HFFc6 (cell line): ENCODE data around the gene MROH2A. TPM values are rescaled to one million over a fixed set of nuclear protein-coding genes. Genes with fewer than 3 reads are reported as not detected.

Experiments used
- DNase-seq: peaks from one replicate; pipeline ENCODE4 v3.0.0-alpha.2; 2018
- H3K27ac Mint-ChIP-seq: 2 replicates; pipeline ENCODE4 v1.8.0; 2020; ENCODE audit warnings: mild to moderate bottlenecking, mixed read lengths
- H3K27me3 Mint-ChIP-seq: 2 replicates; pipeline ENCODE4 v1.8.0; 2021; ENCODE audit warnings: mild to moderate bottlenecking, moderate library complexity, mixed read lengths; ENCODE audit not compliant: insufficient read depth
- H3K36me3 Mint-ChIP-seq: 2 replicates; pipeline ENCODE4 v1.8.0; 2021; ENCODE audit warnings: low read depth, mixed read lengths
- H3K4me1 Mint-ChIP-seq: 2 replicates; pipeline ENCODE4 v1.8.0; 2020; ENCODE audit warnings: low read depth, mixed read lengths
- H3K4me3 Mint-ChIP-seq: 2 replicates; pipeline ENCODE4 v1.8.0; 2020; ENCODE audit warnings: mild to moderate bottlenecking, moderate library complexity, mixed read lengths
- H3K9me3 Mint-ChIP-seq: 2 replicates; pipeline ENCODE4 v1.8.0; 2020; ENCODE audit warnings: mild to moderate bottlenecking, mixed read lengths
- CTCF ChIP-seq: fragments of 200-600 bp; sonication (generic); IDR thresholded peaks from 2 replicates; pipeline ENCODE4 v1.5.0; 2021; ENCODE audit warnings: antibody characterized with exemption, mild to moderate bottlenecking
- total RNA-seq, 6 experiments: library from RNA; stranded (reverse); fragmentation: NEBNext Ultra II Directional; extraction: Animal tissue kit (Norgen Biotek cat#: 25700); gene quantifications; 2 replicates in 1 of 6; 3 replicates in 5 of 6; pipeline ENCODE4 v1.2.3, GENCODE V29; 2021

The MROH2A gene
- total RNA-seq, 6 experiments from 2014 or later = not detected

- Mint-ChIP-seq H3K9me3 (no peaks in the 10 kb centered on the region), H3K4me3 (no peak overlapping the region), H3K36me3 (no peaks in the 10 kb centered on the region), H3K4me1 (no peaks in the 10 kb centered on the region), H3K27ac (no peak overlapping the region), H3K27me3 (peaks cover 24% of the 10 kb centered on the region)
- TF ChIP-seq CTCF = no peak
- DNase-seq = no peak
These were observed 42.0 kb downstream of the MROH2A start for GRCh38 chr2:233819884-233820773.

DNA sequence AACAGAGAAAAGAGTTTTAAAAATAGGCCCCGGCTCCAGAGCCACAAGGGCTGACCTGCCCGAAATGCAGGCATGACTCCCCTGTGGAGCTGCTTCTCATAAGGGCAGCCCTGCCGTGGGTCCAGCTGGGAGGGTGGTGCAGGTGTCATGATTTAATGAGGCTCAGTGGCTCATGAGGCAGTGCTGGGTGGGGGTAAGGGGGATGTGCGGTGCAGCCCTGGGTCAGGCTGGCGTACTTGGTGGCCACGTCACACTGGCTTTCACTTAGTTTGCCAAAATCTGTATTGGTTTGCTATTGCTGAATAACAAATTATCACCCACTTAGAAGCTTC, 42.6 kb downstream of the MROH2A start:
- no peak for TF ChIP-seq CTCF
- DNase-seq = no peak
- Mint-ChIP-seq H3K9me3 (no peaks in the 10 kb centered on the region), H3K36me3 (no peaks in the 10 kb centered on the region), H3K27me3 (peaks cover 26% of the 10 kb centered on the region), H3K27ac (no peak overlapping the region), H3K4me1 (no peaks in the 10 kb centered on the region), H3K4me3 (no peak overlapping the region)

DNA sequence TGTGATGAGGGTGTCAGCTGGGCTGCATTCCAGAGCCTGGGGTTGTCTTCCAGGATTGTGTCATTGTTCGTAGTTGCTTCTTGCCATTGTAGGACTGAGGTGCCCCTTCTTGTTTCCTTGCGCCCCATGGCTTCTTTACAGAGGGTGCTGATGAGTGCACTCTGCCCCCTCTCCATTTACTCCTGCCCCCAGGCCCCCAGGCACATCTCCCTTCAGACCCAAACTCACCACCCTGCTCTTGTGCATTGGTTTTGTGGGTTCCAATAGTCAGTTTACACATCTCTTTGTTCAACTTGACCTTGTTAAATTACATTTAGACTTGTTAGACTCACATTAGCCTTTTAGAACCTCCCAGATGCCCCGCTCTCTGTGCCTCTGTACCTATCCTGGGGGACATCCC, 43.1 kb downstream of the MROH2A start:
- H3K27ac Mint-ChIP-seq = no peak overlapping the region
- no peaks in the 10 kb centered on the region for H3K9me3 Mint-ChIP-seq
- H3K27me3 Mint-ChIP-seq = peaks cover 26% of the 10 kb centered on the region
- no peaks in the 10 kb centered on the region for H3K36me3 Mint-ChIP-seq
- H3K4me1 Mint-ChIP-seq = no peaks in the 10 kb centered on the region
- TF ChIP-seq CTCF = no peak
- no peak overlapping the region for H3K4me3 Mint-ChIP-seq
- no peak for DNase-seq

- no peak overlapping the region for H3K4me3 Mint-ChIP-seq
- H3K9me3 Mint-ChIP-seq = no peaks in the 10 kb centered on the region
- no peaks in the 10 kb centered on the region for H3K36me3 Mint-ChIP-seq
- TF ChIP-seq CTCF = no peak
- H3K4me1 Mint-ChIP-seq = no peaks in the 10 kb centered on the region
- H3K27me3 Mint-ChIP-seq = peaks cover 26% of the 10 kb centered on the region
- no peak for DNase-seq
- H3K27ac Mint-ChIP-seq = no peak overlapping the region
These were observed 43.6 kb downstream of the MROH2A start for GRCh38 chr2:233821709-233822100.

- H3K4me3 Mint-ChIP-seq = no peak overlapping the region
- H3K36me3 Mint-ChIP-seq = no peaks in the 10 kb centered on the region
- no peak for TF ChIP-seq CTCF
- DNase-seq = no peak
- peaks cover 26% of the 10 kb centered on the region for H3K27me3 Mint-ChIP-seq
- H3K4me1 Mint-ChIP-seq = no peaks in the 10 kb centered on the region
- H3K9me3 Mint-ChIP-seq = no peaks in the 10 kb centered on the region
- H3K27ac Mint-ChIP-seq = no peak overlapping the region
These were observed 44.1 kb downstream of the MROH2A start for GRCh38 chr2:233822101-233822771.
